SJSA1 (cell line): ENCODE results near the gene CELF3. TPM values are rescaled to one million over a fixed set of nuclear protein-coding genes. Genes with fewer than 3 reads are reported as not detected.
"Not testable (repeated sequence)": the region's sequence is repeated elsewhere in the genome, so short reads cannot be mapped to it uniquely, and the experiment has no call there.

ENCODE experiments used
- DNase-seq, 2 experiments: peaks; one replicate each; pipeline ENCODE4 v3.0.0-alpha.2; 2015 to 2020; ENCODE audit warnings: low spot score in 2 of 2, low read depth in 1 of 2
- H3K27ac ChIP-seq: fragments of 250-450 bp; sonication (Bioruptor Pico); 2 replicates; pipeline ENCODE4 v1.5.1; 2020; ENCODE audit warnings: mild to moderate bottlenecking, moderate library complexity
- H3K27me3 ChIP-seq: fragments of 250-450 bp; sonication (Bioruptor Pico); replicated peaks from 2 replicates; pipeline ENCODE4 v1.5.1; 2020; ENCODE audit warnings: mild to moderate bottlenecking, moderate library complexity
- H3K36me3 ChIP-seq: fragments of 250-450 bp; sonication (Bioruptor Pico); 2 replicates; pipeline ENCODE4 v1.5.1; 2020; ENCODE audit warnings: mild to moderate bottlenecking
- H3K4me1 ChIP-seq: fragments of 250-450 bp; sonication (Bioruptor Pico); replicated peaks from 2 replicates; pipeline ENCODE4 v1.6.1; 2021; ENCODE audit warnings: mild to moderate bottlenecking
- H3K4me3 ChIP-seq: fragments of 250-450 bp; sonication (Bioruptor Pico); 2 replicates; pipeline ENCODE4 v1.5.1; 2020; ENCODE audit warnings: mild to moderate bottlenecking
- H3K9me3 ChIP-seq: fragments of 250-450 bp; sonication (Bioruptor Pico); replicated peaks from 2 replicates; pipeline ENCODE4 v1.5.1; 2020; ENCODE audit warnings: mild to moderate bottlenecking
- total RNA-seq: library from RNA; depleted of rRNA; stranded (reverse); fragments of >200 nt; shearing (Covaris generic); gene quantifications from 2 replicates; pipeline ENCODE4 v1.2.3, GENCODE V29; 2014; rRNA removed

Gene CELF3
- not detected in 2 replicates for total RNA-seq

GRCh38 chr1:151716771-151717631 lies at the start of gene CELF3:
Gene CELF3 (minus strand): TSS chr1:151716803. CDS start chr1:151716020, 783 bp downstream.
- no peak within 1 kb of the TSS for H3K4me3 ChIP-seq
- H3K4me1 ChIP-seq: 0 out of 2 replicates have a peak, but pooled peaks cover 5% of the 10 kb centered on the region
- no peaks in the 10 kb centered on the region for H3K36me3 ChIP-seq
- H3K27me3 ChIP-seq: peaks cover 29% of the 10 kb centered on the region
- no peak within 1 kb of the TSS for H3K27ac ChIP-seq
- H3K9me3 ChIP-seq: no peaks in the 10 kb centered on the region; the same call in 1 of the 2 replicates
- no peak for DNase-seq

- DNase-seq: no peak
- Histone ChIP-seq H3K9me3 (no peaks in the 10 kb centered on the region), H3K4me1 (peaks cover 11% of the 10 kb centered on the region), H3K4me3 (peak overlapping the region; percentile 71), H3K36me3 (peaks cover 34% of the 10 kb centered on the region), H3K27me3 (no peaks in the 10 kb centered on the region), H3K27ac (peak overlapping the region; percentile 76)
Measured at GRCh38 chr1:151763990-151764389, 47.4 kb upstream of the CELF3 start.

GRCh38 chr1:151762941-151763921 lies 46.6 kb upstream of the CELF3 start, which contains the start of gene MRPL9:
Gene MRPL9 (minus strand): TSS chr1:151763496. CDS start chr1:151763479, 17 bp downstream.
- Histone ChIP-seq H3K27ac (peak within 1 kb of the TSS; percentile 76), H3K27me3 (no peaks in the 10 kb centered on the region), H3K9me3 (no peaks in the 10 kb centered on the region), H3K4me1 (peaks cover 11% of the 10 kb centered on the region), H3K36me3 (peaks cover 41% of the 10 kb centered on the region), H3K4me3 (peak within 1 kb of the TSS; percentile 71)
- peak; percentile 86 to 87 for DNase-seq

DNA sequence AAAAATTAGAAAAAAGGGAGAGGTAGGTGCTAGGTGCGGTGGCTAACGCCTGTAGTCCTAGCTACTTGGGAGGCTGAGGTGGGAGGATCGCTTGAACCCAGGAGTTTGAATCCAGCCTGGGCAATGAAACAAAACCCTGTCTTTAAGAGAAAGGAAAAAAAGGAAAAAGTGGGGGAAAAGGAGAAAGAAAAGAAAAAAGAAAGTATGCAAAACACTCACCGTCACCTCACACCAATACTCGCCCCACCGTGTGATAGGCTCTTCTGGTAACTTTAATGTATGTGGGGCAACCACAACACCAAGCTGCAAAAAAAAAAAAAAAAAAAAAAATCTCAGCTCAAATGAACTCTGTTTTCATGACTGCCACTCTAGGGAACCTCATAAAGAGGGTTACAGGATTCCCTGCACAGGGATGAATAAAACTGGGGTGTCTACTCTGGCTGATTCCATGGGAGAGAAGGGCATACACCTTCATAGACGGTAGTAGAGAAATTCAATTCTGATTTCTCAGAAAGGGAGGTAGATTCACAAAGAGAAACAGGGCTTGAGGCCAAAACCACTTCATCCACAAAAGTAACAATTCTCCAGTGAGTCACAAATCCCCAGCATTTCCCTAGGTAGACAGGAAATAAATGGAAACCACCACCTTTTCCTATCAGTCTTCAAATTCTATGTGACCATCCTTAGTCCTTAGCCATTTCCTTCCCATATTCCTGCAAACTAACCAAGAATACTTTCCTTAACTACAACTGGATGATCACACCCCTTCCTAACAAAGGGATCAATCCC lies 44.2 kb upstream of the CELF3 start:
- Histone ChIP-seq H3K27me3 (no peaks in the 10 kb centered on the region), H3K36me3 (peaks cover 55% of the 10 kb centered on the region), H3K4me1 (peaks cover 19% of the 10 kb centered on the region), H3K9me3 (no peaks in the 10 kb centered on the region), H3K4me3 (no peak overlapping the region), H3K27ac (no peak overlapping the region)
- no peak for DNase-seq

DNA sequence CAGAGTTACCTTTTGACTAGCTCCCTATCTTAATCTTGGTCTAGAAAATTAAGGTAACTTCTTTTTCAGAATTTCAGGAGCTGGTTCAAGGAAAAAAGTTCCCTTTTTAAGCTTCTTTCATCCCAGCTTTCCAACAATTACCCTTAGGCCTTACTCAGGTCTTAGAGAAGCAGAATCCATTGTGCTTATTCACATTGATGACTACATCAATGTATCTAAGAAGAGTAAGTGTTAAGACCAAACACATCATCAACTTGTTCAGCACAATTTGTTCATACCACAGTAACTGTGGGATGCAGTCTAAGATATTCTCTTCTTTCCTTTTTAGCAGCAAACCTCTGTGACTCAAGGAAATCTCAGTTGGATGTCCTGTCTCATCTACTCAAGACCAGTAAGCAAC lies 42.6 kb upstream of the CELF3 start:
- peaks cover 17% of the 10 kb centered on the region for H3K4me1 ChIP-seq
- H3K9me3 ChIP-seq: no peaks in the 10 kb centered on the region
- DNase-seq: no peak
- no peak overlapping the region for H3K27ac ChIP-seq
- no peaks in the 10 kb centered on the region for H3K27me3 ChIP-seq
- peaks cover 55% of the 10 kb centered on the region for H3K36me3 ChIP-seq
- no peak overlapping the region for H3K4me3 ChIP-seq

GRCh38 chr1:151756291-151756690 lies 39.7 kb upstream of the CELF3 start:
- Histone ChIP-seq H3K9me3 (no peaks in the 10 kb centered on the region), H3K36me3 (peaks cover 42% of the 10 kb centered on the region), H3K4me3 (no peak overlapping the region), H3K27ac (no peak overlapping the region), H3K27me3 (no peaks in the 10 kb centered on the region), H3K4me1 (peaks cover 8% of the 10 kb centered on the region; the same call in 1 of the 2 replicates)
- DNase-seq: no peak

- H3K27me3 ChIP-seq: peaks cover 10% of the 10 kb centered on the region; the same call in 1 of the 2 replicates
- no peak overlapping the region for H3K27ac ChIP-seq
- no peak overlapping the region for H3K4me3 ChIP-seq
- no peaks in the 10 kb centered on the region for H3K4me1 ChIP-seq
- peaks cover 4% of the 10 kb centered on the region; the same call in 1 of the 2 replicates for H3K9me3 ChIP-seq
- no peak for DNase-seq
- no peaks in the 10 kb centered on the region for H3K36me3 ChIP-seq
Measured at GRCh38 chr1:151741516-151741915, 24.9 kb upstream of the CELF3 start.

- Histone ChIP-seq H3K27me3 (peaks cover 10% of the 10 kb centered on the region; the same call in 1 of the 2 replicates), H3K4me1 (no peaks in the 10 kb centered on the region), H3K4me3 (no peak overlapping the region), H3K36me3 (no peaks in the 10 kb centered on the region), H3K9me3 (peaks cover 4% of the 10 kb centered on the region; the same call in 1 of the 2 replicates), H3K27ac (no peak overlapping the region)
- no peak for DNase-seq
Measured at GRCh38 chr1:151739590-151740355, 23.2 kb upstream of the CELF3 start.

DNA sequence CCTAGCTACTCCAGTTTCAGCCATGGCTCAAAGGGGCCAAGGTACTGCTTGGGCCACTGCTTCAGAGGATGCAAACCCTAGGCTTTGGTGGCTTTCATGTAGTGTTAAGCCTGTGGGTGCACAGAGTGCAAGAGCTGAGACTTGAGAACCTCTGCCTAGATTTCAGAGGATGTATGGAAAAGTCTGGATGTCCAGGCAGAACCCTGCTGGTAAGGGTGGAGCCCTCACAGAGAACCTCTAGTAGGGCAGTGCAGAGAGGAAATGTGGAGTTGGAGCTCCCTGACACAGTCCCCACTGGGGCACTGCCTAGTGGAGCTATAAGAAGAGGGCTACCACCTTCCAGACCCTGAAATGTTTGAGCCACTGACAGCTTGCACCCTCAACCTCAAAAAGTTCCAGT lies 20.9 kb upstream of the CELF3 start:
- Histone ChIP-seq H3K4me1 (no peaks in the 10 kb centered on the region), H3K9me3 (peaks cover 4% of the 10 kb centered on the region; the same call in 1 of the 2 replicates), H3K36me3 (no peaks in the 10 kb centered on the region), H3K27ac (no peak overlapping the region), H3K4me3 (no peak overlapping the region), H3K27me3 (no peaks in the 10 kb centered on the region)
- no peak for DNase-seq

DNA sequence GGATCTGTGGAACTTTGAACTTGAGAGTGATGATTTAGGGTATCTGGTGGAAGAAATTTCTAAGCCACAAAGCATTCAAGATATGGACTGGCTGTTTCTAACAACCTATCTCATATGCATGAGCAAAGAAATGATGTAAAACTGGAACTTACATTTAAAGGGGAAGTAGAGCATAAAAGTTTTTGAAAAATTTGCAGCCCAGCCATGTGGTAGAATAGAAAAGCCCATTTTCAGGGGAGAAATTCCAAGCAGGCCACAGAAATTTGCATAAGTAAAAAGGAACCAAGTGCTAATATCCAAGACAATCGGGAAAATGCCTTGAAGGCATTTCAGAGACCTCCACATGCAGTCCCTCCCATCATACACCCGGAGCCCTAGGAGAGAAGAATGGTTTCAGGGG lies 20.4 kb upstream of the CELF3 start:
- H3K9me3 ChIP-seq: peaks cover 4% of the 10 kb centered on the region; the same call in 1 of the 2 replicates
- H3K36me3 ChIP-seq: no peaks in the 10 kb centered on the region
- no peak overlapping the region for H3K4me3 ChIP-seq
- no peak for DNase-seq
- H3K27ac ChIP-seq: no peak overlapping the region
- no peaks in the 10 kb centered on the region for H3K27me3 ChIP-seq
- H3K4me1 ChIP-seq: no peaks in the 10 kb centered on the region

GRCh38 chr1:151733995-151734394 lies 17.4 kb upstream of the CELF3 start:
- H3K9me3 ChIP-seq, DNase-seq, H3K36me3 ChIP-seq, H3K4me1 ChIP-seq, H3K27me3 ChIP-seq, H3K4me3 ChIP-seq, H3K27ac ChIP-seq: not testable (repeated sequence)

- DNase-seq: no peak
- no peaks in the 10 kb centered on the region for H3K27me3 ChIP-seq
- no peak overlapping the region for H3K4me3 ChIP-seq
- no peak overlapping the region for H3K27ac ChIP-seq
- H3K9me3 ChIP-seq: peaks cover 4% of the 10 kb centered on the region; the same call in 1 of the 2 replicates
- H3K36me3 ChIP-seq: no peaks in the 10 kb centered on the region
- H3K4me1 ChIP-seq: no peaks in the 10 kb centered on the region
Measured at GRCh38 chr1:151733126-151733525, 16.5 kb upstream of the CELF3 start.
